ENCODE data around the gene RAB40C. TPM values are rescaled to one million over a fixed set of nuclear protein-coding genes. Genes with fewer than 3 reads are reported as not detected.
A peak's percentile ranks its signal among the peaks of the same experiment; 100 is the strongest.

Gene RAB40C
- total and polyA plus RNA-seq, 9 of the 15 experiments (the other 6 are each of a cell fraction or from before 2014, with no cell fraction given) = 0.17 to 23.4 (median 8.7) TPM

- TF ChIP-seq CEBPZ (IDR thresholded peaks at IDR 0.05; ENCODE audit: borderline replicate concordance, low read depth, low read length) = peak; percentile 75; the same call in 1 of the 2 replicates
- no peak for TF ChIP-seq ZNF274 (IDR thresholded peaks at IDR 0.05; ENCODE audit: borderline replicate concordance, low read depth, low read length)
- peak; percentile 83 for TF ChIP-seq HNRNPLL (IDR thresholded peaks at IDR 0.05; ENCODE audit: low read depth, low read length, poor library complexity, severe bottlenecking)
- TF ChIP-seq RBM14 (IDR thresholded peaks at IDR 0.05; ENCODE audit: borderline replicate concordance, insufficient read depth, low read depth, low read length) = no peak
- TF ChIP-seq TCFL5 (CRISPR knock-in tag; conservative IDR thresholded peaks at IDR 0.05) = no peak
- TF ChIP-seq ZNF263 (CRISPR knock-in tag; IDR thresholded peaks at IDR 0.05; ENCODE audit: borderline replicate concordance) = no peak
- no peak for TF ChIP-seq ZNF561 (CRISPR knock-in tag; conservative IDR thresholded peaks at IDR 0.05)
- 0 out of 4 replicates have a peak, but pooled peaks of 1 of the 2 experiments have one; percentile 15 for TF ChIP-seq TBL1XR1 (IDR thresholded peaks at IDR 0.05; ENCODE audit: low read length in 2 of 2)
- TF ChIP-seq ZNF583 (CRISPR knock-in tag; IDR thresholded peaks at IDR 0.05) = no peak
- peak; percentile 60 for TF ChIP-seq BHLHE40 (IDR thresholded peaks at IDR 0.05; ENCODE audit: low read length)
- TF ChIP-seq ZNF311 (CRISPR knock-in tag; IDR thresholded peaks at IDR 0.05) = no peak
- TF ChIP-seq RBBP5 (IDR thresholded peaks at IDR 0.05; ENCODE audit: borderline replicate concordance, insufficient read depth, low read length, poor library complexity, severe bottlenecking) = no peak
- TF ChIP-seq HCFC1 (IDR thresholded peaks at IDR 0.05; ENCODE audit: low read depth, low read length) = peak; percentile 44; the same call in 1 of the 2 replicates
- peak; percentile 98 for TF ChIP-seq RBM25 (IDR thresholded peaks at IDR 0.05; ENCODE audit: low read depth, low read length, severe bottlenecking)
- no peak for TF ChIP-seq IFI16 (CRISPR knock-in tag; IDR thresholded peaks at IDR 0.05)
- TF ChIP-seq, protein P1, sequence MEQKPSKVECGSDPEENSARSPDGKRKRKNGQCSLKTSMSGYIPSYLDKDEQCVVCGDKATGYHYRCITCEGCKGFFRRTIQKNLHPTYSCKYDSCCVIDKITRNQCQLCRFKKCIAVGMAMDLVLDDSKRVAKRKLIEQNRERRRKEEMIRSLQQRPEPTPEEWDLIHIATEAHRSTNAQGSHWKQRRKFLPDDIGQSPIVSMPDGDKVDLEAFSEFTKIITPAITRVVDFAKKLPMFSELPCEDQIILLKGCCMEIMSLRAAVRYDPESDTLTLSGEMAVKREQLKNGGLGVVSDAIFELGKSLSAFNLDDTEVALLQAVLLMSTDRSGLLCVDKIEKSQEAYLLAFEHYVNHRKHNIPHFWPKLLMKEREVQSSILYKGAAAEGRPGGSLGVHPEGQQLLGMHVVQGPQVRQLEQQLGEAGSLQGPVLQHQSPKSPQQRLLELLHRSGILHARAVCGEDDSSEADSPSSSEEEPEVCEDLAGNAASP (IDR thresholded peaks at IDR 0.05) = no peak
- TF ChIP-seq GABPA (tag; conservative IDR thresholded peaks at IDR 0.05; ENCODE audit: low read depth) = peak; percentile 63; the same call in 1 of the 2 replicates
- peak; percentile 93 for TF ChIP-seq EGR1 (conservative IDR thresholded peaks at IDR 0.05)
- TF ChIP-seq RCOR1 (IDR thresholded peaks at IDR 0.05; ENCODE audit: borderline replicate concordance in 1 of 2, low read depth in 2 of 2, low read length in 2 of 2) = no peak
- TF ChIP-seq, protein P2, sequence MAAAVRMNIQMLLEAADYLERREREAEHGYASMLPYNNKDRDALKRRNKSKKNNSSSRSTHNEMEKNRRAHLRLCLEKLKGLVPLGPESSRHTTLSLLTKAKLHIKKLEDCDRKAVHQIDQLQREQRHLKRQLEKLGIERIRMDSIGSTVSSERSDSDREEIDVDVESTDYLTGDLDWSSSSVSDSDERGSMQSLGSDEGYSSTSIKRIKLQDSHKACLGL (CRISPR knock-in tag; IDR thresholded peaks at IDR 0.05; ENCODE audit: borderline replicate concordance, poor library complexity, severe bottlenecking) = no peak
- TF ChIP-seq ARHGAP35 (IDR thresholded peaks at IDR 0.05; ENCODE audit: partially characterized antibody) = no peak
- TF ChIP-seq TEAD2 (tag; IDR thresholded peaks at IDR 0.05) = no peak
- TF ChIP-seq CCAR2 (IDR thresholded peaks at IDR 0.05; ENCODE audit: low read depth, low read length) = no peak
- peak; percentile 43; the same call in 1 of the 2 replicates for TF ChIP-seq ELF4 (CRISPR knock-in tag; IDR thresholded peaks at IDR 0.05)
Observed at GRCh38 chr16:589658-590187, at the start of gene RAB40C (continued).
